Endothelial cell (in vitro differentiated cells): ENCODE results near the gene RNF31. TPM values are rescaled to one million over a fixed set of nuclear protein-coding genes. Genes with fewer than 3 reads are reported as not detected.

Experiments used
- DNase-seq: peaks from one replicate; pipeline ENCODE4 v3.0.0; 2021; ENCODE audit warnings: low spot score
- H3K27ac Mint-ChIP-seq: one replicate; pipeline ENCODE4 v1.8.0; 2021; ENCODE audit warnings: mixed read lengths, inconsistent platforms; ENCODE audit not compliant: unreplicated experiment
- H3K27me3 Mint-ChIP-seq: one replicate; pipeline ENCODE4 v1.8.0; 2021; ENCODE audit warnings: mild to moderate bottlenecking, moderate library complexity, mixed read lengths, inconsistent platforms; ENCODE audit not compliant: unreplicated experiment
- H3K36me3 Mint-ChIP-seq: one replicate; pipeline ENCODE4 v1.8.0; 2021; ENCODE audit warnings: mild to moderate bottlenecking, low read depth, mixed read lengths, inconsistent platforms; ENCODE audit not compliant: unreplicated experiment
- H3K4me1 Mint-ChIP-seq: one replicate; pipeline ENCODE4 v1.8.0; 2021; ENCODE audit warnings: mild to moderate bottlenecking, mixed read lengths, inconsistent platforms; ENCODE audit not compliant: unreplicated experiment
- H3K4me3 Mint-ChIP-seq: one replicate; pipeline ENCODE4 v1.8.0; 2021; ENCODE audit warnings: mild to moderate bottlenecking, mixed read lengths, inconsistent platforms; ENCODE audit not compliant: unreplicated experiment
- H3K9me3 Mint-ChIP-seq: one replicate; pipeline ENCODE4 v1.8.0; 2021; ENCODE audit warnings: mixed read lengths, inconsistent platforms; ENCODE audit not compliant: unreplicated experiment
- CTCF ChIP-seq: fragments of 200-600 bp; sonication (generic); IDR thresholded peaks from one replicate; pipeline ENCODE4 v1.5.0; 2021; ENCODE audit warnings: antibody characterized with exemption; ENCODE audit not compliant: unreplicated experiment
- total RNA-seq: library from RNA; stranded (reverse); fragmentation: NEBNext Ultra II Directional; extraction: Animal tissue kit (Norgen Biotek cat#: 25700); gene quantifications from one replicate; pipeline ENCODE4 v1.2.1, GENCODE V29; 2021; ENCODE audit not compliant: unreplicated experiment

RNF31 gene
- total RNA-seq, 1 donor from 2014 or later = 90.2 TPM

- H3K36me3 Mint-ChIP-seq = peaks cover 50% of the 10 kb centered on the region
Measured at GRCh38 chr14:24160850-24161804, 13.8 kb downstream of the RNF31 start, which contains the start of gene IRF9. IRF9 (plus strand) TSS chr14:24161265; CDS start chr14:24162145, 880 bp downstream.

DNA sequence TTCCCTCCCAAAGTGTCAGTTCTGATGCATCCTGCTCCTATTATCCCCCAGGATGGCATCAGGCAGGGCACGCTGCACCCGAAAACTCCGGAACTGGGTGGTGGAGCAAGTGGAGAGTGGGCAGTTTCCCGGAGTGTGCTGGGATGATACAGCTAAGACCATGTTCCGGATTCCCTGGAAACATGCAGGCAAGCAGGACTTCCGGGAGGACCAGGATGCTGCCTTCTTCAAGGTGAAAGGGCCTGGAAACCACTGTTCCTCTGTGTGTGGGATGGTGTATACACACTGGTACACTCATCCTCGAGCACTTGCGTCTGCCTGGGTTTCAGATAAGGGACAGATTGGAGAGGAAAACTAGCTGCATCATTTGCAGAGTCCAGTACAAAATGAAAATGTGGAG lies 14.8 kb downstream of the RNF31 start:
- Mint-ChIP-seq H3K4me1 (peaks cover 8% of the 10 kb centered on the region), H3K9me3 (no peaks in the 10 kb centered on the region), H3K36me3 (peaks cover 47% of the 10 kb centered on the region), H3K27me3 (peaks cover 9% of the 10 kb centered on the region), H3K4me3 (peak overlapping the region; percentile 79), H3K27ac (peak overlapping the region; percentile 70)
- DNase-seq = no peak
- TF ChIP-seq CTCF = no peak

More at GRCh38 chr14:24160850-24161804, 13.8 kb downstream of the RNF31 start, which contains the start of gene IRF9:
- Mint-ChIP-seq H3K27me3 (peaks cover 11% of the 10 kb centered on the region), H3K4me1 (peaks cover 12% of the 10 kb centered on the region), H3K27ac (peak within 1 kb of the TSS; percentile 70), H3K9me3 (no peaks in the 10 kb centered on the region), H3K4me3 (peak within 1 kb of the TSS; percentile 91)
- peak; percentile 96 for TF ChIP-seq CTCF
- peak; percentile 97 for DNase-seq

- H3K27ac Mint-ChIP-seq = no peak overlapping the region
- H3K4me1 Mint-ChIP-seq = peaks cover 11% of the 10 kb centered on the region
- no peaks in the 10 kb centered on the region for H3K9me3 Mint-ChIP-seq
- no peak for TF ChIP-seq CTCF
- peaks cover 50% of the 10 kb centered on the region for H3K36me3 Mint-ChIP-seq
- H3K4me3 Mint-ChIP-seq = no peak overlapping the region
- H3K27me3 Mint-ChIP-seq = peaks cover 9% of the 10 kb centered on the region
- DNase-seq = no peak
Measured at GRCh38 chr14:24164518-24164991, 17.3 kb downstream of the RNF31 start.

DNA sequence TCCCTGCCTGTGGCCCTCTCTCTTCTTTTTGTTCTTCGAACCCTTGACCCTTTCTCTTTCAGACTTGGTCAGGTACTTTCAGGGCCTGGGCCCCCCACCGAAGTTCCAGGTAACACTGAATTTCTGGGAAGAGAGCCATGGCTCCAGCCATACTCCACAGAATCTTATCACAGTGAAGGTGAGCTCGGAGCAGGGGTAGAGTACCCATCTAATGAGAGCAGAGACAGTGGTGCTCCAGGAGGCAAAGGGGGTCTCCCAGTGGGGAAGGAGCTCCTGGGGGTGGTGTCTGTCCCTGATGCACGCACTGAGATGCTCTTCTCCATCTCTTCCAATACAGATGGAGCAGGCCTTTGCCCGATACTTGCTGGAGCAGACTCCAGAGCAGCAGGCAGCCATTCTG lies 18.5 kb downstream of the RNF31 start:
- TF ChIP-seq CTCF = no peak
- Mint-ChIP-seq H3K36me3 (peaks cover 44% of the 10 kb centered on the region), H3K4me1 (peaks cover 11% of the 10 kb centered on the region), H3K27me3 (peaks cover 2% of the 10 kb centered on the region), H3K9me3 (no peaks in the 10 kb centered on the region), H3K4me3 (peak overlapping the region; percentile 87), H3K27ac (no peak overlapping the region)
- DNase-seq = no peak
